H9 (cell line): ENCODE measurements around the gene SENP8. TPM values are rescaled to one million over a fixed set of nuclear protein-coding genes. Genes with fewer than 3 reads are reported as not detected.

Experiments used
- DNase-seq: peaks from one replicate; pipeline ENCODE4 v3.0.0-alpha.2; 2017
- H2AFZ ChIP-seq: one replicate; pipeline ENCODE4 v1.6.1; 2013; ENCODE audit warnings: mild to moderate bottlenecking, low read length, control low read depth, moderate library complexity
- H2AK5ac ChIP-seq: 2 replicates; pipeline ENCODE4 v1.6.1; 2013; ENCODE audit warnings: low read length, control low read depth, mixed read lengths; ENCODE audit not compliant: insufficient read length
- H2BK120ac ChIP-seq: one replicate; pipeline ENCODE4 v1.6.1; 2013; ENCODE audit warnings: low read depth, mild to moderate bottlenecking, low read length, control low read depth, inconsistent platforms; ENCODE audit not compliant: poor library complexity, severe bottlenecking
- H2BK12ac ChIP-seq: 2 replicates; pipeline ENCODE4 v1.6.1; 2013; ENCODE audit warnings: low read length, control low read depth, mixed read lengths, low read depth; ENCODE audit not compliant: insufficient read length
- H2BK15ac ChIP-seq: 2 replicates; pipeline ENCODE4 v1.6.1; 2013; ENCODE audit warnings: low read depth, low read length, control low read depth
- H2BK20ac ChIP-seq: one replicate; pipeline ENCODE4 v1.6.1; 2013; ENCODE audit warnings: low read depth, mild to moderate bottlenecking, low read length, control low read depth, inconsistent platforms; ENCODE audit not compliant: poor library complexity, severe bottlenecking
- H2BK5ac ChIP-seq: 2 replicates; pipeline ENCODE4 v1.6.1; 2013; ENCODE audit warnings: low read length, control low read depth, mixed read lengths; ENCODE audit not compliant: insufficient read length
- H3K14ac ChIP-seq: 2 replicates; pipeline ENCODE4 v1.6.1; 2013; ENCODE audit warnings: low read length, control low read depth; ENCODE audit not compliant: insufficient read depth
- H3K18ac ChIP-seq: 2 replicates; pipeline ENCODE4 v1.6.1; 2013; ENCODE audit warnings: low read depth, mild to moderate bottlenecking, mixed read lengths, low read length, control low read depth; ENCODE audit not compliant: insufficient read length
- H3K23ac ChIP-seq: 2 replicates; pipeline ENCODE4 v1.6.1; 2013; ENCODE audit warnings: low read length, control low read depth, mixed read lengths, low read depth; ENCODE audit not compliant: insufficient read length
- H3K23me2 ChIP-seq: 2 replicates; pipeline ENCODE4 v1.6.1; 2013; ENCODE audit warnings: low read depth, mild to moderate bottlenecking, mixed read lengths, low read length, control low read depth; ENCODE audit not compliant: insufficient read length, poor library complexity, severe bottlenecking
- H3K27ac ChIP-seq: 2 replicates; pipeline ENCODE4 v1.5.1; 2013; ENCODE audit warnings: low read length, control low read depth, mixed read lengths, low read depth; ENCODE audit not compliant: insufficient read length
- H3K27me3 ChIP-seq: 2 replicates; pipeline ENCODE4 v1.6.1; 2013; ENCODE audit warnings: low read length, control low read depth, inconsistent platforms; ENCODE audit not compliant: insufficient read depth
- H3K4ac ChIP-seq: 2 replicates; pipeline ENCODE4 v1.6.1; 2013; ENCODE audit warnings: low read depth, mild to moderate bottlenecking, control low read depth, inconsistent platforms, low read length, moderate library complexity
- H3K4me1 ChIP-seq: 2 replicates; pipeline ENCODE4 v1.6.1; 2013; ENCODE audit warnings: low read length, control low read depth, inconsistent platforms; ENCODE audit not compliant: insufficient read depth
- H3K4me2 ChIP-seq: 2 replicates; pipeline ENCODE4 v1.6.1; 2013; ENCODE audit warnings: low read length, control low read depth, mixed read lengths; ENCODE audit not compliant: insufficient read length, insufficient read depth
- H3K56ac ChIP-seq: 2 replicates; pipeline ENCODE4 v1.6.1; 2013; ENCODE audit warnings: low read depth, mild to moderate bottlenecking, mixed read lengths, low read length, control low read depth; ENCODE audit not compliant: insufficient read length
- H3K79me1 ChIP-seq: 2 replicates; pipeline ENCODE4 v1.6.1; 2013; ENCODE audit warnings: low read depth, mild to moderate bottlenecking, moderate library complexity, low read length, control low read depth, inconsistent platforms; ENCODE audit not compliant: insufficient read depth, poor library complexity, severe bottlenecking
- H3K79me2 ChIP-seq: 2 replicates; pipeline ENCODE4 v1.6.1; 2013; ENCODE audit warnings: low read length, control low read depth, inconsistent platforms; ENCODE audit not compliant: insufficient read depth
- H3K9ac ChIP-seq: 2 replicates; pipeline ENCODE4 v1.6.1; 2013; ENCODE audit warnings: low read length, control low read depth, mixed read lengths; ENCODE audit not compliant: insufficient read length; ENCODE audit errors: extremely low read depth
- H3K9me3 ChIP-seq: one replicate; pipeline ENCODE4 v1.6.1; 2013; ENCODE audit warnings: low read depth, low read length, inconsistent platforms; ENCODE audit not compliant: control insufficient read depth
- H3T11ph ChIP-seq: one replicate; pipeline ENCODE4 v1.6.1; 2013; ENCODE audit warnings: mild to moderate bottlenecking, low read length, control low read depth, inconsistent platforms
- H4K20me1 ChIP-seq: one replicate; pipeline ENCODE4 v1.6.1; 2013; ENCODE audit not compliant: control insufficient read depth, insufficient read length, insufficient read depth
- H4K5ac ChIP-seq: 2 replicates; pipeline ENCODE4 v1.6.1; 2013; ENCODE audit warnings: low read depth, mild to moderate bottlenecking, mixed read lengths, low read length, control low read depth; ENCODE audit not compliant: insufficient read length
- H4K8ac ChIP-seq: replicated peaks from 2 replicates; pipeline ENCODE4 v1.6.1; 2013; ENCODE audit warnings: low read length, control low read depth, mixed read lengths, low read depth; ENCODE audit not compliant: insufficient read length
- H4K91ac ChIP-seq: 2 replicates; pipeline ENCODE4 v1.6.1; 2013; ENCODE audit warnings: low read depth, mild to moderate bottlenecking, moderate library complexity, mixed read lengths, low read length, control low read depth; ENCODE audit not compliant: insufficient read length
- H3K27ac Mint-ChIP-seq, 3 experiments: 2 replicates in 2 of 3; 3 replicates in 1 of 3; pipeline ENCODE4 v1.8.0; 2020 to 2021; ENCODE audit warnings: mixed read lengths in 3 of 3, mild to moderate bottlenecking in 1 of 3, moderate library complexity in 1 of 3
- H3K27me3 Mint-ChIP-seq: 2 replicates; pipeline ENCODE4 v1.8.0; 2021; ENCODE audit warnings: low read depth, mild to moderate bottlenecking, moderate library complexity, mixed read lengths
- H3K36me3 Mint-ChIP-seq, 3 experiments: 2 replicates in 2 of 3; 3 replicates in 1 of 3; pipeline ENCODE4 v1.8.0; 2020 to 2021; ENCODE audit warnings: low read depth in 3 of 3, mixed read lengths in 3 of 3; ENCODE audit not compliant: insufficient read depth in 1 of 3
- H3K4me1 Mint-ChIP-seq, 2 experiments: 2 replicates each; pipeline ENCODE4 v1.8.0; 2020; ENCODE audit warnings: mixed read lengths in 2 of 2
- H3K4me3 Mint-ChIP-seq, 2 experiments: 2 replicates in 1 of 2; 3 replicates in 1 of 2; pipeline ENCODE4 v1.8.0; 2020 to 2021; ENCODE audit warnings: mild to moderate bottlenecking in 2 of 2, mixed read lengths in 2 of 2, moderate library complexity in 1 of 2
- H3K9me3 Mint-ChIP-seq, 2 experiments: 2 replicates in 1 of 2; 3 replicates in 1 of 2; pipeline ENCODE4 v1.8.0; 2020; ENCODE audit warnings: mild to moderate bottlenecking in 2 of 2, mixed read lengths in 2 of 2, moderate library complexity in 1 of 2
- CTCF ChIP-seq: fragments of 200-600 bp; sonication (generic); conservative IDR thresholded peaks from 3 replicates; pipeline ENCODE4 v1.8.0; 2021; ENCODE audit warnings: antibody characterized with exemption, mild to moderate bottlenecking
- WGBS: extraction: QIAGEN DNeasy Blood & Tissue Kit; methylation state at CpG from one replicate; pipeline ENCODE4 v1.1.7; 2013; ENCODE audit warnings: missing lambda C conversion rate, low lambda C conversion rate, mixed read lengths; ENCODE audit not compliant: insufficient read length; ENCODE audit errors: extremely low coverage; 5-methylcytosine and 5-hydroxymethylcytosine counted together
- total RNA-seq: library from RNA; stranded (reverse); gene quantifications from 2 replicates; pipeline ENCODE4 v1.2.1, GENCODE V29; 2021

Gene SENP8
- total RNA-seq, 1 experiment from 2014 or later, result 4.8 TPM

- Histone ChIP-seq H3K27me3 (no peaks in the 10 kb centered on the region), H4K91ac (no peak overlapping the region), H2BK120ac (no peak overlapping the region), H3K27ac (no peak overlapping the region), H4K8ac (no peak overlapping the region), H3K56ac (no peak overlapping the region), H2BK12ac (no peak overlapping the region), H3K14ac (no peak overlapping the region; the same call in 1 of the 2 replicates), H3K23ac (no peak overlapping the region), H2BK20ac (no peak overlapping the region), H3K79me1 (no peaks in the 10 kb centered on the region), H2AK5ac (no peak overlapping the region), H3K23me2 (no peaks in the 10 kb centered on the region), H3K18ac (no peak overlapping the region), H4K20me1 (no peaks in the 10 kb centered on the region), H2BK15ac (no peak overlapping the region), H3T11ph (no peak overlapping the region), H3K4me1 (no peaks in the 10 kb centered on the region; the same call in 1 of the 2 replicates), H4K5ac (no peak overlapping the region), H3K9me3 (no peaks in the 10 kb centered on the region), H3K9ac (no peak overlapping the region), H3K79me2 (no peaks in the 10 kb centered on the region), H3K4me2 (no peak overlapping the region), H3K4ac (no peak overlapping the region), H2BK5ac (no peak overlapping the region), H2AFZ (no peak overlapping the region)
- H3K4me1 Mint-ChIP-seq, result peaks cover 10 to 12% of the 10 kb centered on the region in 2 experiments
- no peaks in the 10 kb centered on the region for H3K36me3 Mint-ChIP-seq
- no CpG with 5 or more reads among the region's 6 CpGs for WGBS
- H3K4me3 Mint-ChIP-seq, result no peak overlapping the region
- no peak for TF ChIP-seq CTCF
- H3K9me3 Mint-ChIP-seq, result no peaks in the 10 kb centered on the region; a peak in 1 of 5 replicates
- H3K27ac Mint-ChIP-seq, result no peak overlapping the region
- no peak for DNase-seq
- no peaks in the 10 kb centered on the region; the same call in 1 of the 2 replicates for H3K27me3 Mint-ChIP-seq
Measured at GRCh38 chr15:72167445-72167844, 49.2 kb downstream of the SENP8 start.
